HepG2 (cell line): ENCODE data around the gene ANKRD29. TPM values are rescaled to one million over a fixed set of nuclear protein-coding genes. Genes with fewer than 3 reads are reported as not detected.

Source experiments
- ATAC-seq: fragments of 200-7000 bp; cut with Tn5 transposase; 3 replicates; pipeline ENCODE4 v1.9.1; 2020; ENCODE audit warnings: mild to moderate bottlenecking, moderate library complexity
- BruUV-seq: library from RNA; stranded (reverse); fragments of 400-500 nt; replicated peaks from 2 replicates; lab custom pipeline; 2021; lab: Mats Ljungman, UMichigan
- CTCF ChIA-PET: fragments of 300-600 bp; formaldehyde crosslinking; extraction: SDS; loops from one replicate; lab custom pipeline; 2021; ENCODE audit warnings: low total read pairs, inconsistent platforms, low intra/inter-chr PET ratio; lab: Yijun Ruan, JAX
- POLR2A ChIA-PET: fragments of 350-600 bp; sonication (Branson Sonifier 250); formaldehyde crosslinking; loops from one replicate; lab custom pipeline; 2020; ENCODE audit warnings: antibody characterized with exemption, inconsistent platforms; lab: Yijun Ruan, JAX
- DNase-seq: peaks from one replicate; pipeline ENCODE4 v3.0.0-alpha.2; 2015; ENCODE audit warnings: low spot score
- FAIRE-seq: peaks from 3 replicates; lab custom pipeline; 2011; peaks lifted over from hg19 to GRCh38; lab: Jason Lieb, UNC
- H2AFZ ChIP-seq: one replicate; pipeline ENCODE4 v1.6.1; 2011; ENCODE audit warnings: low read length, inconsistent platforms
- H3K27ac ChIP-seq: fragments of 300-600 bp; 3 replicates; pipeline ENCODE4 v1.8.0; 2011; ENCODE audit warnings: mixed run types, mild to moderate bottlenecking, mixed read lengths, low read length, inconsistent platforms; ENCODE audit not compliant: insufficient read depth; ENCODE audit errors: extremely low read length
- H3K27me3 ChIP-seq, 2 experiments: fragments of 200-600 bp in 1 of 2; 2 replicates in 1 of 2; 3 replicates in 1 of 2; pipeline versions ENCODE4 v1.6.0 to v1.8.0; 2011; ENCODE audit warnings: low read length in 2 of 2, mild to moderate bottlenecking in 2 of 2, moderate library complexity in 2 of 2, inconsistent platforms in 1 of 2; ENCODE audit not compliant: insufficient read depth in 2 of 2, control insufficient read depth in 1 of 2
- H3K36me3 ChIP-seq, 2 experiments: fragments of 200-600 bp in 1 of 2; replicated peaks in 1 of 2; 2 replicates in 1 of 2; 3 replicates in 1 of 2; pipeline versions ENCODE4 v1.5.1 to v1.8.0; 2011; ENCODE audit warnings: low read length in 2 of 2, inconsistent platforms in 1 of 2; ENCODE audit not compliant: insufficient read depth in 2 of 2, control insufficient read depth in 1 of 2
- H3K4me1 ChIP-seq: 2 replicates; pipeline ENCODE4 v1.5.1; 2012; ENCODE audit warnings: low read length, inconsistent platforms; ENCODE audit not compliant: insufficient read depth
- H3K4me2 ChIP-seq: 2 replicates; pipeline ENCODE4 v1.6.0; 2011; ENCODE audit warnings: low read depth, low read length, inconsistent platforms
- H3K4me3 ChIP-seq, 3 experiments: fragments of 200-600 bp in 1 of 3; sonication (generic), shearing (Covaris generic) in 1 of 3; replicated peaks in 1 of 3; 2 replicates each; pipeline ENCODE4 v1.5.1; 2011 to 2016; ENCODE audit warnings: low read length in 3 of 3, inconsistent platforms in 2 of 3, low read depth in 2 of 3, mild to moderate bottlenecking in 2 of 3, control low read depth in 1 of 3, mixed read lengths in 1 of 3; ENCODE audit not compliant: insufficient read depth in 1 of 3
- H3K79me2 ChIP-seq: one replicate; pipeline ENCODE4 v1.6.1; 2011; ENCODE audit warnings: low read length, inconsistent platforms; ENCODE audit not compliant: insufficient read depth
- H3K9ac ChIP-seq: 2 replicates; pipeline ENCODE4 v1.6.0; 2011; ENCODE audit warnings: mild to moderate bottlenecking, low read depth, low read length, inconsistent platforms; ENCODE audit not compliant: insufficient read depth
- H3K9me3 ChIP-seq: 2 replicates; pipeline ENCODE4 v1.5.1; 2012; ENCODE audit warnings: mild to moderate bottlenecking, low read length
- H4K20me1 ChIP-seq: 2 replicates; pipeline ENCODE4 v1.6.0; 2011; ENCODE audit warnings: inconsistent platforms, mild to moderate bottlenecking, low read length, moderate library complexity; ENCODE audit not compliant: insufficient read depth
- ATF6 ChIP-seq: sonication (generic); formaldehyde crosslinking; conservative IDR thresholded peaks from 2 replicates; pipeline ENCODE4 v1.4.0; 2020; ENCODE audit warnings: missing genetic modification reagents
- ATM ChIP-seq: fragments of 450-650 bp; IDR thresholded peaks from 2 replicates; pipeline ENCODE4 v1.7.1; 2017; ENCODE audit warnings: mild to moderate bottlenecking, borderline replicate concordance
- HNRNPH1 ChIP-seq: fragments of 200-400 bp; formaldehyde crosslinking; optimal IDR thresholded peaks from 2 replicates; pipeline ENCODE3; 2017; ENCODE audit warnings: mild to moderate bottlenecking, low read depth, low read length
- MYPOP ChIP-seq: sonication (generic); formaldehyde crosslinking; IDR thresholded peaks from 2 replicates; pipeline ENCODE4 v1.8.1; 2023; ENCODE audit warnings: mild to moderate bottlenecking, moderate library complexity, missing genetic modification reagents
- POGZ ChIP-seq: sonication (generic); formaldehyde crosslinking; IDR thresholded peaks from 2 replicates; pipeline ENCODE4 v1.4.0; 2020; ENCODE audit warnings: mild to moderate bottlenecking, missing genetic modification reagents
- SAP130 ChIP-seq: IDR thresholded peaks from 2 replicates; pipeline ENCODE4 v1.6.1; 2016; ENCODE audit warnings: low read depth
- SNRNP70 ChIP-seq: fragments of 200-400 bp; formaldehyde crosslinking; IDR thresholded peaks from 2 replicates; pipeline ENCODE4 v1.6.1; 2017; ENCODE audit warnings: mild to moderate bottlenecking, low read depth, low read length, moderate library complexity
- SYNCRIP ChIP-seq: fragments of 200-400 bp; formaldehyde crosslinking; IDR thresholded peaks from 2 replicates; pipeline ENCODE4 v1.6.1; 2018; ENCODE audit warnings: mild to moderate bottlenecking, low read depth, low read length; ENCODE audit not compliant: insufficient read depth
- TCF12 ChIP-seq, 2 experiments: fragments of 450-650 bp in 1 of 2; sonication (generic) in 1 of 2; formaldehyde crosslinking in 1 of 2; IDR thresholded peaks; 2 replicates each; pipeline versions ENCODE4 v1.6.1 to v1.8.0; 2017 to 2022; ENCODE audit warnings: antibody characterized with exemption in 1 of 2, mild to moderate bottlenecking in 1 of 2, missing genetic modification reagents in 1 of 2, moderate library complexity in 1 of 2
- ZFY ChIP-seq: sonication (generic); formaldehyde crosslinking; IDR thresholded peaks from 2 replicates; pipeline ENCODE4 v1.4.0; 2020; ENCODE audit warnings: missing genetic modification reagents
- ZNF143 ChIP-seq: sonication (generic); formaldehyde crosslinking; IDR thresholded peaks from 2 replicates; pipeline ENCODE4 v1.4.0; 2020; ENCODE audit warnings: missing genetic modification reagents
- ZNF20 ChIP-seq: sonication (generic); formaldehyde crosslinking; IDR thresholded peaks from 2 replicates; pipeline ENCODE4 v1.4.0; 2020; ENCODE audit warnings: mild to moderate bottlenecking, moderate library complexity, missing genetic modification reagents
- ZNF549 ChIP-seq: sonication (generic); formaldehyde crosslinking; IDR thresholded peaks from 2 replicates; pipeline ENCODE4 v1.5.0; 2020; ENCODE audit warnings: missing genetic modification reagents
- ZNF557 ChIP-seq: sonication (generic); formaldehyde crosslinking; IDR thresholded peaks from 2 replicates; pipeline ENCODE4 v1.4.0; 2020; ENCODE audit warnings: missing genetic modification reagents
- ZNF652 ChIP-seq: IDR thresholded peaks from 2 replicates; pipeline ENCODE4 v1.6.1; 2016; ENCODE audit warnings: low read depth, borderline replicate concordance
- WGBS: methylation state at CpG from one replicate; pipeline ENCODE4 v1.1.6; 2017; ENCODE audit warnings: low lambda C conversion rate; 5-methylcytosine and 5-hydroxymethylcytosine counted together
- in situ Hi-C: cut with HindIII; loops from 2 replicates; pipeline ENCODE4 v1.10.0; 2017; ENCODE audit warnings: low pct_unique_long_range_greater_than_20kb; ENCODE audit not compliant: extremely low pct_ligation_motif_present
- intact Hi-C: fragments of 100-400 bp; cut with micrococcal nuclease; formaldehyde crosslinking; loops from one replicate; pipeline ENCODE4 v1.10.0; 2022; ENCODE audit not compliant: unreplicated experiment
- polyA plus RNA-seq, 8 experiments: library from polyadenylated mRNA; depleted of rRNA in 3 of 8; stranded (reverse) in 7 of 8; unstranded in 1 of 8; fragments of >200 nt; fragmentation: Illumina TruSeq in 4 of 8; extraction: Trizol in 4 of 8; gene quantifications; 2 replicates each; pipeline versions ENCODE4 v1.2.1 to v1.2.3, GENCODE V29; 2011 to 2016; ENCODE audit warnings: low read depth in 4 of 8, missing spikeins in 1 of 8, mixed read lengths in 1 of 8; ENCODE audit not compliant: insufficient read depth in 1 of 8
- total RNA-seq, 5 experiments: library from RNA; depleted of rRNA; stranded (reverse); fragments of >200 nt; fragmentation: Illumina TruSeq; extraction: Trizol; gene quantifications; 2 replicates each; pipeline ENCODE4 v1.2.3, GENCODE V29; 2016; ENCODE audit warnings: low read depth in 1 of 5

ANKRD29 gene
- total and polyA plus RNA-seq, 2 of the 13 experiments (the other 11 are each of a cell fraction or from before 2014, with no cell fraction given), result not detected

- no peak for TF ChIP-seq ZNF652
- TF ChIP-seq, all 625 proteins: peak for 0
Observed at GRCh38 chr18:23634692-23635091, 28.0 kb downstream of the ANKRD29 start (continued).

- Histone ChIP-seq H3K27ac (no peak overlapping the region), H3K4me3 (no peak overlapping the region), H3K9me3 (no peaks in the 10 kb centered on the region), H3K36me3 (no peaks in the 10 kb centered on the region), H2AFZ (no peak overlapping the region), H3K79me2 (no peaks in the 10 kb centered on the region), H3K9ac (no peak overlapping the region), H3K4me2 (no peak overlapping the region), H3K27me3 (no peaks in the 10 kb centered on the region; a peak in 1 of 5 replicates), H3K4me1 (peaks cover 50% of the 10 kb centered on the region), H4K20me1 (no peaks in the 10 kb centered on the region)
- intact Hi-C loops (no loop called here), in situ Hi-C loops (no loop called here)
- BruUV-seq, result no TSS peak
- 5% methylated on average over 1 of the region's 1 CpG for WGBS
- ATAC-seq (no peak), DNase-seq (no peak), FAIRE-seq (no peak)
- ChIA-PET POLR2A (no interaction called here), CTCF (no interaction called here)
- TF ChIP-seq ZNF557 (no peak), HNRNPH1 (no peak), POGZ (CRISPR knock-in tag) (no peak), SYNCRIP (no peak), ZNF549 (CRISPR knock-in tag) (no peak), TCF12 (IDR thresholded peaks at IDR 0.05) (no peak), TCF12 (CRISPR knock-in tag; IDR thresholded peaks at IDR 0.05) (no peak), ATF6 (CRISPR knock-in tag) (no peak), ZFY (no peak), MYPOP (no peak), ZNF20 (CRISPR knock-in tag) (no peak), ATM (no peak), SNRNP70 (no peak), SAP130 (no peak), ZNF143 (CRISPR knock-in tag) (no peak)
Observed at GRCh38 chr18:23632615-23633014, 30.1 kb downstream of the ANKRD29 start.
